Lower leg skin (tissue), 4 donors: ENCODE results near the gene SAP30. TPM values are rescaled to one million over a fixed set of nuclear protein-coding genes. Genes with fewer than 3 reads are reported as not detected.

Experiments used
- DNase-seq, 2 donors: peaks; one replicate each; pipeline ENCODE4 v3.0.0-alpha.2; 2019; ENCODE audit warnings: low spot score in 2 of 2
- H3K4me3 ChIP-seq: fragments of 200-600 bp; sonication (generic); 2 replicates; pipeline ENCODE4 v1.5.1; 2017; ENCODE audit warnings: mild to moderate bottlenecking, low read depth; ENCODE audit not compliant: poor library complexity, severe bottlenecking
- POLR2A ChIP-seq, 2 donors: fragments of 450-650 bp; IDR thresholded peaks; one replicate each; pipeline ENCODE4 v1.6.1; 2016 to 2017; ENCODE audit warnings: antibody characterized with exemption in 2 of 2, mild to moderate bottlenecking in 1 of 2, moderate library complexity in 1 of 2
- WGBS, 2 donors: methylation state at CpG; one replicate each; pipeline ENCODE4 v1.1.5; 2018; 5-methylcytosine and 5-hydroxymethylcytosine counted together
- intact Hi-C: fragments of 100-400 bp; cut with DNase I; formaldehyde crosslinking; loops from one replicate; pipeline ENCODE4 v1.15.0; 2023; ENCODE audit warnings: low total_unique reads
- total RNA-seq, 4 donors: library from RNA; depleted of rRNA; stranded (reverse); fragments of >200 nt; gene quantifications; one replicate each; pipeline ENCODE4 v1.1.0, GENCODE V29; 2016
- TF ChIP-seq, protein P1 (sequence below), 3 donors: fragments of 450-650 bp; IDR thresholded peaks; one replicate each; pipeline ENCODE4 v1.5.1; 2016; ENCODE audit warnings: antibody characterized with exemption in 3 of 3, mild to moderate bottlenecking in 3 of 3, moderate library complexity in 2 of 3

SAP30 gene
- total RNA-seq, 4 donors from 2014 or later = 14.4 to 25.1 (median 18.3) TPM

DNA sequence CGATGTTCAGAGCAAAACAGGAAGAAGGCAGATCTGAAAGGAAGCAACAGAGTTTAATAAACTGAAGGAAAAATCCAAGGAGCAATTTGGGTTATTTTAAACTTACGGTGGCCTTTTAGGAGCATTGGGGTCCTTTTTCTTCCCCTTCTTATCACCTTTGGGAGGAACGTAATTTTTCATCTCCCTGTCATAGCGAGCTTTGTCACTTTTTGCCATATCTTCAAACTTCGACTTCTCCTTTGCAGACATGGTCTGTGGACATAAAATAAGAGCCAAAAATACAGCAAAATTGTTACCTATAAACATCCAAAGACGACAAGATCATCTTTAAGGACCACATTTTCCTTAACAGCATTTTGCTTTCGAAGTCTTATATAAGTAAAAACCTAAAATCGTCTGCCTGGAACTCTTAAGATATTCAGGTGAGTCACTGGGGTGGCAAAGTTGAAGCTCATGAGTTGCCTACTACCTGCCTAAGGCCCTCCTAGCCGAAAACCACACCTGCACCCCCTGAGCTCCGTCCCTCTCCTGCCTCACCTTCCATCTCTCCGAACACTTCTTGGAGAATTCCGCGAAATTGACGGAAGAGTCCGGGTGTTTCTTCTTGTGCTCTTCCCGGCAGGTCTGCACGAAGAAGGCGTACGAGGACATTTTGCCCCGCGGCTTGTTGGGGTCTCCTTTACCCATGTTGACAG, 37.6 kb upstream of the SAP30 start:
- WGBS, 2 donors = 6 to 8% methylated on average over 21 of the region's 21 CpGs
- intact Hi-C loops = no loop called here
- DNase-seq = no peak
- H3K4me3 ChIP-seq = peak overlapping the region; percentile 99
- TF ChIP-seq POLR2A (IDR thresholded peaks at IDR 0.05) = no peak
- TF ChIP-seq, protein P1, sequence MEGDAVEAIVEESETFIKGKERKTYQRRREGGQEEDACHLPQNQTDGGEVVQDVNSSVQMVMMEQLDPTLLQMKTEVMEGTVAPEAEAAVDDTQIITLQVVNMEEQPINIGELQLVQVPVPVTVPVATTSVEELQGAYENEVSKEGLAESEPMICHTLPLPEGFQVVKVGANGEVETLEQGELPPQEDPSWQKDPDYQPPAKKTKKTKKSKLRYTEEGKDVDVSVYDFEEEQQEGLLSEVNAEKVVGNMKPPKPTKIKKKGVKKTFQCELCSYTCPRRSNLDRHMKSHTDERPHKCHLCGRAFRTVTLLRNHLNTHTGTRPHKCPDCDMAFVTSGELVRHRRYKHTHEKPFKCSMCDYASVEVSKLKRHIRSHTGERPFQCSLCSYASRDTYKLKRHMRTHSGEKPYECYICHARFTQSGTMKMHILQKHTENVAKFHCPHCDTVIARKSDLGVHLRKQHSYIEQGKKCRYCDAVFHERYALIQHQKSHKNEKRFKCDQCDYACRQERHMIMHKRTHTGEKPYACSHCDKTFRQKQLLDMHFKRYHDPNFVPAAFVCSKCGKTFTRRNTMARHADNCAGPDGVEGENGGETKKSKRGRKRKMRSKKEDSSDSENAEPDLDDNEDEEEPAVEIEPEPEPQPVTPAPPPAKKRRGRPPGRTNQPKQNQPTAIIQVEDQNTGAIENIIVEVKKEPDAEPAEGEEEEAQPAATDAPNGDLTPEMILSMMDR (IDR thresholded peaks at IDR 0.05) = no peak

DNA sequence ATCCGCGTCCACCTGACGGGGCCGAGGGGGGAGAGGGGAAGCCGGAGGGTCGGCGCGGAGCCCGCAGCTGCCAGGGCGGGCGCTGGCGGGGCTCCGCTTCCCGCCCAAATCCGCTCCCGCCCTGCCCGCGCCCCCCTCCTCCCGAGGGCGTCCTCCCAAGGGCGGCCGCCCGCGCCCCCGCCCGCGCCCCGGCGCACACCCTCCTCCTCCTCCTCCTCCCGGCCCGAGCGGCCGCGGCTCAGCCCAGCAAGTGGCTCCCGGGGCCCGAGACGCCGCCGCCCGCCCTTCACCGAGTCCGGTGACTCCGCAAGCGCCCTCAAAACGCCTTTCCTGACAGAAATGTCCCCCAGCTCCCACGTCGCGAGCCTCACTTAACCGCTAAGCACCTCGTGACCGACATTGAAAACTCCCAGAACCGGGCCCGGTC, 37.1 kb upstream of the SAP30 start:
- intact Hi-C loops = no loop called here
- H3K4me3 ChIP-seq = peak overlapping the region; percentile 99
- 0 to 1% methylated on average over 16 to 29 of the region's 53 CpGs for WGBS, 2 donors
- peak; percentile 45 to 93 for DNase-seq
- TF ChIP-seq, protein P1 (IDR thresholded peaks at IDR 0.05) = no peak
- TF ChIP-seq POLR2A (IDR thresholded peaks at IDR 0.05) = no peak

GRCh38 chr4:173334085-173334890, 36.5 kb upstream of the SAP30 start, which contains the start of gene HMGB2:
TSS of gene HMGB2 (minus strand) at chr4:173334358. CDS start at chr4:173333649, 709 bp downstream.
- peak; percentile 100 for DNase-seq
- H3K4me3 ChIP-seq = peak within 1 kb of the TSS; percentile 99
- intact Hi-C loops = no loop called here
- peak in 1 of 2 donors; percentile 89 for TF ChIP-seq POLR2A (IDR thresholded peaks at IDR 0.05)
- TF ChIP-seq, protein P1 (IDR thresholded peaks at IDR 0.05) = no peak
- WGBS, 2 donors = 0% methylated on average over 50 to 53 of the region's 61 CpGs

GRCh38 chr4:173334891-173335752, 35.6 kb upstream of the SAP30 start:
- peak; percentile 69 to 90 for DNase-seq
- no peak for TF ChIP-seq POLR2A (IDR thresholded peaks at IDR 0.05)
- TF ChIP-seq, protein P1 (IDR thresholded peaks at IDR 0.05) = no peak
- 2 to 4% methylated on average over 44 of the region's 52 CpGs for WGBS, 2 donors
- H3K4me3 ChIP-seq = peak overlapping the region; percentile 88
- intact Hi-C loops = loop anchor here (5.0 kb wide), 1 partner anchor 37 kb away; the partner anchor contains the start of gene SAP30

GRCh38 chr4:173337463-173337862, 33.3 kb upstream of the SAP30 start:
- intact Hi-C loops = loop anchor here (5.0 kb wide), 1 partner anchor 35 kb away; the partner anchor contains the start of gene SAP30
- TF ChIP-seq, protein P1 (IDR thresholded peaks at IDR 0.05) = no peak
- TF ChIP-seq POLR2A (IDR thresholded peaks at IDR 0.05) = no peak
- DNase-seq = no peak
- H3K4me3 ChIP-seq = no peak overlapping the region
- 94 to 98% methylated on average over 2 of the region's 2 CpGs for WGBS, 2 donors
